Skeletal muscle tissue (tissue), 4 donors: ENCODE results near the gene S100A13. TPM values are rescaled to one million over a fixed set of nuclear protein-coding genes. Genes with fewer than 3 reads are reported as not detected.
"Not testable (repeated sequence)": the region's sequence is repeated elsewhere in the genome, so short reads cannot be mapped to it uniquely, and the experiment has no call there.

Experiments used
- H3K27ac ChIP-seq: one replicate; pipeline ENCODE4 v1.7.0; 2013; ENCODE audit warnings: mild to moderate bottlenecking, low read depth, low read length, inconsistent platforms
- H3K27me3 ChIP-seq, 3 donors: one replicate each; pipeline ENCODE4 v1.7.0; 2013; ENCODE audit warnings: low read length in 3 of 3; ENCODE audit not compliant: control insufficient read depth in 3 of 3, insufficient read depth in 3 of 3
- H3K36me3 ChIP-seq, 3 donors: one replicate each; pipeline ENCODE4 v1.7.0; 2013; ENCODE audit warnings: low read length in 3 of 3; ENCODE audit not compliant: control insufficient read depth in 3 of 3, insufficient read depth in 3 of 3
- H3K4me1 ChIP-seq, 3 donors: one replicate each; pipeline ENCODE4 v1.7.0; 2013; ENCODE audit warnings: low read length in 3 of 3, mild to moderate bottlenecking in 3 of 3; ENCODE audit not compliant: control insufficient read depth in 3 of 3, insufficient read depth in 3 of 3
- H3K4me3 ChIP-seq, 3 donors: one replicate each; pipeline ENCODE4 v1.7.0; 2013; ENCODE audit warnings: low read length in 3 of 3
- H3K9ac ChIP-seq, 3 donors: one replicate each; pipeline ENCODE4 v1.7.0; 2013; ENCODE audit warnings: low read length in 3 of 3, mild to moderate bottlenecking in 3 of 3, moderate library complexity in 2 of 3, low read depth in 1 of 3
- H3K9me3 ChIP-seq, 3 donors: one replicate each; pipeline ENCODE4 v1.7.0; 2013; ENCODE audit warnings: low read length in 3 of 3; ENCODE audit not compliant: control insufficient read depth in 3 of 3
- total RNA-seq: library from RNA; depleted of rRNA; stranded (reverse); fragments of >200 nt; gene quantifications from one replicate; pipeline ENCODE4 v1.2.3, GENCODE V29; 2014
- donor health status: Osteomylitis.

S100A13 gene
- total RNA-seq, 1 donor from 2014 or later: 55.3 TPM

DNA sequence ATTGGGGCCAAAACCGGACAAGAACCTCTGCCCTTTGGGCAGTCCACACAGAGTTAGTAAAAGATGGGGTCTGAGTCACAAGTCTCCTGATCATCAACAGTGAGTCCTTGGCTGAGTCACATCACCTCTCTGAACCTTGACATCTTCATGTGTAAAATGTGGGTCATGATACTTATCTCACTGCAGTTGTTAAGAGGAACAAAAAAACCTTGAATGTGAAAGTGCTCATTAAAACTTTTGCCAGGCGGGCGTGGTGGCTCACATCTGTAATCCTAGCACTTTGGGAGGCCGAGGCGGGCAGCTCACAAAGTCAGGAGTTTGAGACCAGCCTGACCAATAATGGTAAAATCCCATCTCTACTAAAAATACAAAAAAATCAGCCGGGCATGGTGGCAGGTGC lies 30.1 kb downstream of the S100A13 start:
- Histone ChIP-seq H3K4me1 (peaks cover 0 to 6% (median 4%) of the 10 kb centered on the region in 3 donors), H3K9me3 (no peaks in the 10 kb centered on the region)

DNA sequence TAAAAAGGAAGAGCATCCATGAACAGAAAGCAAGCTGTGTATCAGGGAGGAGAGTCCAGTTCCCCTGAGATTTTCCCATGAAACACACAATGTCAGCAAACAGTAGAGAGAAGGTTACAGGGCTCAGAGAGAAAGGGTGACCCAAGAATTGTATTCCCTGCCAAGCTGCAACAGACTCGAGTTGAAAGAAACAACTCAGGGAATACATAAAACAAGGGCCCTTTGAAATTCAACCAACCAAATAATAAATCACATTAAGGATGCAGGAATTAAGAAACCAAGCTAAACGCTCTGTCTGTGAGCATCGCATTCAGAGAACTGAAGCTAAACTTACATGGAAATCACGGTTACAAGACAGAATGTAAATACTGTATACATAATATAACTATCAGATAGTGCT lies 34.6 kb downstream of the S100A13 start:
- Histone ChIP-seq H3K27me3 (no peaks in the 10 kb centered on the region), H3K9me3 (no peaks in the 10 kb centered on the region), H3K27ac (no peak overlapping the region), H3K4me1 (no peaks in the 10 kb centered on the region), H3K36me3 (no peaks in the 10 kb centered on the region), H3K9ac (no peak overlapping the region), H3K4me3 (no peak overlapping the region)

More for the DNA sequence above, 30.1 kb downstream of the S100A13 start:
- H3K4me3 ChIP-seq: no peak overlapping the region
- H3K9ac ChIP-seq: no peak overlapping the region
- H3K36me3 ChIP-seq: no peaks in the 10 kb centered on the region
- H3K27ac ChIP-seq: no peak overlapping the region
- no peaks in the 10 kb centered on the region for H3K27me3 ChIP-seq

DNA sequence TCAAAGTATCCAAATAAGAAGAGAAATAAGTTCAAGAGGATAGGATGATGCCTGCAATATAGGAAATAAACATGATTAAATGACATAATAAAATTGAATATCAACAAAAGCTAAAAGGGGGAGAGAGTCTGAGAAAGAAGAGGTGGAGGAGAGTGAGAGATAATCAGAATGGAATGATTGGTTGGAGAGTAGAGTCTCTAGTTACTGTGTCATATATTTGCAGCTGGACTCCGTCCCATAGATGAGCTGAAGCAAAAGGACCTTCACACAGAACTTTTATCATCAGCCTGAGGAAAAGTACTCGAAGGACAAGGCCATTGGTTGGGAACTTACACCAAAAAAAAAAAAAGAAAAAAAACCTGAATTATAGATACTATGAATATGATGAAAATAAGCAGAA lies 38.8 kb downstream of the S100A13 start:
- no peaks in the 10 kb centered on the region for H3K4me1 ChIP-seq
- no peaks in the 10 kb centered on the region for H3K36me3 ChIP-seq
- no peaks in the 10 kb centered on the region for H3K27me3 ChIP-seq
- H3K9ac ChIP-seq: no peak overlapping the region
- H3K9me3 ChIP-seq: no peaks in the 10 kb centered on the region
- H3K4me3 ChIP-seq: no peak overlapping the region
- H3K27ac ChIP-seq: no peak overlapping the region

GRCh38 chr1:153588033-153588432 lies 39.3 kb downstream of the S100A13 start:
- H3K4me1 ChIP-seq, H3K4me3 ChIP-seq, H3K27me3 ChIP-seq, H3K9ac ChIP-seq, H3K9me3 ChIP-seq, H3K36me3 ChIP-seq, H3K27ac ChIP-seq: not testable (repeated sequence)

- Histone ChIP-seq H3K4me1 (no peaks in the 10 kb centered on the region), H3K9me3 (no peaks in the 10 kb centered on the region), H3K27me3 (no peaks in the 10 kb centered on the region), H3K4me3 (no peak overlapping the region), H3K27ac (no peak overlapping the region), H3K9ac (no peak overlapping the region), H3K36me3 (no peaks in the 10 kb centered on the region)
Observed at GRCh38 chr1:153587314-153587713, 40.0 kb downstream of the S100A13 start.

DNA sequence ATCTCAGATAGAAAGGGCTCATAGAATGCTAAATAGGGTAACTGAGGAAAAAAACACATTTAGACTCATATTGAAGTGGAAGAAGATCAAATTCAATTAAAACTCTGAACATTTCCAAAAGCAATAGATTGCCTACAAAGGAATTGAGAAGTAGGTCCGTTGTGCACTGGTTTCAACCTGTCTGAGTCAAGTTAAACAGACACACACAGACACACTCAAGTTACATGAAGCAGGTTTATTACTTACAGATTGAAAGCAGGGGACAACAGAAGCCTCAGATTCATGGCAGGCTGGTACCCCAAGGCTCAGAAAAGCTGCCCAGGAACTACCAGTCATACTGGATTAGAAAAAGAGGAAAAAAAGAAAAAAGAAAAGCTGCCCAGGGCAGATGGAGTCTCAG lies 41.0 kb downstream of the S100A13 start:
- Histone ChIP-seq H3K4me1 (no peaks in the 10 kb centered on the region), H3K9ac (no peak overlapping the region), H3K9me3 (no peaks in the 10 kb centered on the region), H3K36me3 (no peaks in the 10 kb centered on the region), H3K27ac (no peak overlapping the region), H3K4me3 (no peak overlapping the region), H3K27me3 (no peaks in the 10 kb centered on the region)

- no peak overlapping the region for H3K27ac ChIP-seq
- no peaks in the 10 kb centered on the region for H3K4me1 ChIP-seq
- H3K4me3 ChIP-seq: no peak overlapping the region
- no peaks in the 10 kb centered on the region for H3K36me3 ChIP-seq
- H3K9me3 ChIP-seq: no peaks in the 10 kb centered on the region
- no peak overlapping the region for H3K9ac ChIP-seq
- no peaks in the 10 kb centered on the region for H3K27me3 ChIP-seq
Observed at GRCh38 chr1:153585006-153585405, 42.3 kb downstream of the S100A13 start.

GRCh38 chr1:153583976-153584375 lies 43.3 kb downstream of the S100A13 start:
- no peaks in the 10 kb centered on the region for H3K27me3 ChIP-seq
- H3K4me3 ChIP-seq: no peak overlapping the region
- no peaks in the 10 kb centered on the region for H3K4me1 ChIP-seq
- H3K36me3 ChIP-seq: no peaks in the 10 kb centered on the region
- no peak overlapping the region for H3K9ac ChIP-seq
- no peak overlapping the region for H3K27ac ChIP-seq
- H3K9me3 ChIP-seq: no peaks in the 10 kb centered on the region

GRCh38 chr1:153583514-153583913 lies 43.8 kb downstream of the S100A13 start:
- H3K36me3 ChIP-seq, H3K4me3 ChIP-seq, H3K27me3 ChIP-seq: not testable (repeated sequence)

DNA sequence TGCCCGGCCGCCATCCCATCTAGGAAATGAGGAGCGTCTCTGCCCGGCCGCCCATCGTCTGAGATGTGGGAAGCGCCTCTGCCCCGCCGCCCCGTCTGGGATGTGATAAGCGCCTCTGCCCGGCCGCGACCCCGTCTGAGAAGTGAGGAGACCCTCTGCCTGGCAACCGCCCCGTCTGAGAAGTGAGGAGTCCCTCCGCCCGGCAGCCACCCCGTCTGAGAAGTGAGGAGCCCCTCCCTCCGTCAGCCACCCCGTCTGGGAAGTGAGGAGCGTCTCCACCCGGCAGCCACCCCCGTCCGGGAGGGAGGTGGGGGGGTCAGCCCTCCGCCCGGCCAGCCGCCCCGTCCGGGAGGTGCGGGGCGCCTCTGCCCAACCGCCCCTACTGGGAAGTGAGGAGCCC lies 44.5 kb downstream of the S100A13 start:
- H3K9ac ChIP-seq, H3K4me1 ChIP-seq: not testable (repeated sequence)

More at GRCh38 chr1:153583514-153583913, 43.8 kb downstream of the S100A13 start:
- not testable (repeated sequence) for H3K9ac ChIP-seq, H3K27ac ChIP-seq, H3K4me1 ChIP-seq, H3K9me3 ChIP-seq

DNA sequence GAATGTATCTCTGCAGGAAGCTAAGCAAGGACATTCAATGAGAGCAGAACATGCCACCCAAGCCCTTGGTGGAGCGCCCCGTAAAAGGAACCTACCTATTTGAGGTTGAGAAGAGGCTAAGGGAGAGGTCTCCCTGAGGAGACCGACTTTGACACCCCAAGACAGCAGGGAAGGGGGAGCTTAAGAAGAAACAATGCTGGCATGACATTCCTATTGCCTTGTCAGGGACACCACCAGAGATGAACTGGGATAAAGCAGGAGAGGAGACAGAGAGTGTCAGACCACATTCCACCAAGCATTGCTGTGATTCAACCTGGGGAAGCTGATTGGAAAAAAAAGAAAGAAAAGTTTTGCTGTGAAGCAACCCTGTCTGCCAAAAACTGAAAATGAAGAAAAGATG lies 48.4 kb downstream of the S100A13 start:
- no peak overlapping the region for H3K27ac ChIP-seq
- no peak overlapping the region for H3K4me3 ChIP-seq
- H3K9ac ChIP-seq: no peak overlapping the region
- H3K4me1 ChIP-seq: no peaks in the 10 kb centered on the region
- H3K36me3 ChIP-seq: no peaks in the 10 kb centered on the region
- no peaks in the 10 kb centered on the region for H3K27me3 ChIP-seq
- no peaks in the 10 kb centered on the region for H3K9me3 ChIP-seq

More for the DNA sequence above, 44.5 kb downstream of the S100A13 start:
- not testable (repeated sequence) for H3K27me3 ChIP-seq, H3K27ac ChIP-seq, H3K36me3 ChIP-seq, H3K4me3 ChIP-seq, H3K9me3 ChIP-seq
